GM19043 (cell line): Measurements from ENCODE around the gene SLC4A1AP.
A peak's percentile ranks its signal among the peaks of the same experiment; 100 is the strongest.
"Not testable (repeated sequence)": the region's sequence is repeated elsewhere in the genome, so short reads cannot be mapped to it uniquely, and the experiment has no call there.

Experiments used
- ATAC-seq: cut with Tn5 transposase; IDR thresholded peaks from one replicate; pipeline ENCODE4 v1.9.1; 2021; ENCODE audit warnings: low read depth; ENCODE audit not compliant: unreplicated experiment

Gene SLC4A1AP

GRCh38 chr2:27663285-27664153, at the start of gene SLC4A1AP, which contains the start of gene SUPT7L:
Gene SLC4A1AP, plus strand, starts transcription at chr2:27663889. Its CDS starts 26 bp downstream, at chr2:27663915.
Gene SUPT7L, minus strand, starts transcription at chr2:27663614. Its CDS starts 1,422 bp downstream, at chr2:27662192.
- peak; percentile 63 for ATAC-seq

- no peak for ATAC-seq
Measured at GRCh38 chr2:27613985-27614384, 49.7 kb upstream of the SLC4A1AP start.

GRCh38 chr2:27615316-27615715, 48.4 kb upstream of the SLC4A1AP start:
- no peak for ATAC-seq

GRCh38 chr2:27621524-27621923, 42.2 kb upstream of the SLC4A1AP start:
- ATAC-seq = no peak

- ATAC-seq = no peak
Measured at GRCh38 chr2:27622921-27623384, 40.7 kb upstream of the SLC4A1AP start.

- ATAC-seq = no peak
Measured at GRCh38 chr2:27624943-27625342, 38.7 kb upstream of the SLC4A1AP start.

GRCh38 chr2:27626323-27626722, 37.4 kb upstream of the SLC4A1AP start:
- ATAC-seq = not testable (repeated sequence)

GRCh38 chr2:27626921-27627320, 36.8 kb upstream of the SLC4A1AP start:
- not testable (repeated sequence) for ATAC-seq

GRCh38 chr2:27627963-27628766, 35.5 kb upstream of the SLC4A1AP start:
- no peak for ATAC-seq

- ATAC-seq = peak; percentile 100
Measured at GRCh38 chr2:27628767-27629709, 34.7 kb upstream of the SLC4A1AP start, which contains the start of the genes CCDC121 and GPN1. Gene CCDC121, minus strand, starts transcription at chr2:27629012. Its CDS starts 1,213 bp downstream, at chr2:27627799. Gene GPN1, plus strand, starts transcription at chr2:27629050. Its CDS starts 9 bp downstream, at chr2:27629059.

- not testable (repeated sequence) for ATAC-seq
Measured at GRCh38 chr2:27630257-27630656, 33.4 kb upstream of the SLC4A1AP start.

- ATAC-seq = no peak
Measured at GRCh38 chr2:27634291-27634690, 29.4 kb upstream of the SLC4A1AP start.

GRCh38 chr2:27636766-27637165, 26.9 kb upstream of the SLC4A1AP start:
- no peak for ATAC-seq

- ATAC-seq = no peak
Measured at GRCh38 chr2:27638037-27638637, 25.6 kb upstream of the SLC4A1AP start.

GRCh38 chr2:27638709-27639108, 25.0 kb upstream of the SLC4A1AP start:
- ATAC-seq = no peak

- ATAC-seq = no peak
Measured at GRCh38 chr2:27640722-27641245, 22.9 kb upstream of the SLC4A1AP start.

GRCh38 chr2:27645197-27645596, 18.5 kb upstream of the SLC4A1AP start:
- no peak for ATAC-seq

- ATAC-seq = no peak
Measured at GRCh38 chr2:27647289-27647688, 16.4 kb upstream of the SLC4A1AP start.

GRCh38 chr2:27647737-27648136, 16.0 kb upstream of the SLC4A1AP start:
- no peak for ATAC-seq
